GM21619 (cell line): ENCODE results near the gene CARMIL1.
"Not testable (repeated sequence)": the region's sequence is repeated elsewhere in the genome, so short reads cannot be mapped to it uniquely, and the experiment has no call there.

Source experiments
- ATAC-seq: cut with Tn5 transposase; IDR thresholded peaks from one replicate; pipeline ENCODE4 v1.9.1; 2021; ENCODE audit not compliant: unreplicated experiment

The CARMIL1 gene

GRCh38 chr6:25366903-25367545 is 87.8 kb downstream of the CARMIL1 start:
- ATAC-seq = peak; percentile 48

- no peak for ATAC-seq
These were observed 89.9 kb downstream of the CARMIL1 start for GRCh38 chr6:25369036-25369432.

GRCh38 chr6:25369433-25370177 is 90.4 kb downstream of the CARMIL1 start:
- no peak for ATAC-seq

- no peak for ATAC-seq
These were observed 91.2 kb downstream of the CARMIL1 start for GRCh38 chr6:25370178-25371036.

GRCh38 chr6:25371037-25371347 is 91.8 kb downstream of the CARMIL1 start:
- no peak for ATAC-seq

- no peak for ATAC-seq
These were observed 96.0 kb downstream of the CARMIL1 start for GRCh38 chr6:25375125-25375524.

- no peak for ATAC-seq
These were observed 98.5 kb downstream of the CARMIL1 start for GRCh38 chr6:25377664-25378063.

GRCh38 chr6:25381077-25381476 is 101.9 kb downstream of the CARMIL1 start:
- no peak for ATAC-seq

GRCh38 chr6:25382476-25382875 is 103.3 kb downstream of the CARMIL1 start:
- ATAC-seq = not testable (repeated sequence)

GRCh38 chr6:25384234-25384633 is 105.1 kb downstream of the CARMIL1 start:
- no peak for ATAC-seq

GRCh38 chr6:25384967-25385366 is 105.8 kb downstream of the CARMIL1 start:
- ATAC-seq = no peak

- ATAC-seq = peak; percentile 66
These were observed 108.3 kb downstream of the CARMIL1 start for GRCh38 chr6:25387483-25387882.

GRCh38 chr6:25387911-25388310 is 108.7 kb downstream of the CARMIL1 start:
- peak; percentile 23 for ATAC-seq

- no peak for ATAC-seq
These were observed 109.6 kb downstream of the CARMIL1 start for GRCh38 chr6:25388776-25389175.

- ATAC-seq = no peak
These were observed 110.3 kb downstream of the CARMIL1 start for GRCh38 chr6:25389471-25389870.

- no peak for ATAC-seq
These were observed 113.2 kb downstream of the CARMIL1 start for GRCh38 chr6:25392372-25392771.

GRCh38 chr6:25395731-25396130 is 116.6 kb downstream of the CARMIL1 start:
- no peak for ATAC-seq

- ATAC-seq = no peak
These were observed 118.2 kb downstream of the CARMIL1 start for GRCh38 chr6:25397406-25397805.

- ATAC-seq = no peak
These were observed 120.7 kb downstream of the CARMIL1 start for GRCh38 chr6:25399885-25400284.

- no peak for ATAC-seq
These were observed 122.5 kb downstream of the CARMIL1 start for GRCh38 chr6:25401711-25402110.

GRCh38 chr6:25402125-25402524 is 123.0 kb downstream of the CARMIL1 start:
- ATAC-seq = no peak

GRCh38 chr6:25403150-25403549 is 124.0 kb downstream of the CARMIL1 start:
- no peak for ATAC-seq
